DND-41 (cell line): ENCODE data around the gene NEU4.

ENCODE experiments used
- CTCF ChIP-seq: IDR thresholded peaks from 2 replicates; pipeline ENCODE4 v1.5.1; 2012; ENCODE audit warnings: borderline replicate concordance, low read length, moderate library complexity, mild to moderate bottlenecking; ENCODE audit not compliant: poor library complexity, severe bottlenecking; ENCODE audit errors: extremely low read depth
- EZH2 ChIP-seq: IDR thresholded peaks from 3 replicates; pipeline ENCODE4 v1.6.1; 2012; ENCODE audit warnings: borderline replicate concordance, low read depth, mild to moderate bottlenecking, moderate library complexity, low read length, inconsistent platforms; ENCODE audit not compliant: severe bottlenecking

DNA sequence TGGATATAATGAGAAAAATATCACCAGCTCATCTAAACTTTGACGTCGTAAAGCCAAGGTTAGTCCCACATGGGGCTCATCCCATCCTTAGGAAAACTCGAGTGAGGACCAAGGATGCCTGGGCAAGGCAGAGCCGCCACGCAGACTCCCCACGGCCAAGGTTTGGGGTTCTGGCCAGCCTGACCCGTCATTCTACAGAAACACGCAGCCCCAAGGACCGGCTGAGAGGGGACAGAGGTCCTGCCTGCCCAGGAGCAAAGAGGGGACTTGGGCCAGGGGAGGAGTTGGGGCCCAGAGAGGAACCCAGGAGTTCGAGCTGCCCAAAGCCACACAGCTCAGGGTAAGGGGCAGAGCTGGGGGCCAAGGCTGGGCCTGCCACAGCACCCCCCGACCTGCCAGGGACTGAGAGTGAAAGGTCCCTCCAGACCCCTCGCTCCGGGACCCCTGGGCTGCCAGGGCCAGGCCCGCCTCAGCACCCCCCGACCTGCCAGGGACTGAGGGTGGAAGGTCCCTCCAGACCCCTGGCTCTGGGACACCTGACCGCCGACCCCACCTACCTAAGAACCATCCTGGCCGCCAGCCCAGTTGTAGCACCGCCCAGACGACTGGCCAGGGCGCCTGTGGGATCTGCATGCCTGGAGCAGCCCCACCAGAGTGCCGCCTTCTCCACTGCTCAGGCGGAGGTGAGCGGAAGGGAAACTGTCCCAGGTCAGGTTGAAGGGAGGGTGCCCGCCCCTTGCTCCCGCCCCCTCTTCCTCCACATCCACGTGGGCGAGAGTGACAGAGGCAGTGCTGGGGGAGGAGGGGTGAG is 49.4 kb downstream of the NEU4 start, which contains the start of gene PDCD1:
- TF ChIP-seq EZH2: no peak
- TF ChIP-seq CTCF: no peak
